ENCODE results near the gene BTLA.

- TF ChIP-seq, protein P1, sequence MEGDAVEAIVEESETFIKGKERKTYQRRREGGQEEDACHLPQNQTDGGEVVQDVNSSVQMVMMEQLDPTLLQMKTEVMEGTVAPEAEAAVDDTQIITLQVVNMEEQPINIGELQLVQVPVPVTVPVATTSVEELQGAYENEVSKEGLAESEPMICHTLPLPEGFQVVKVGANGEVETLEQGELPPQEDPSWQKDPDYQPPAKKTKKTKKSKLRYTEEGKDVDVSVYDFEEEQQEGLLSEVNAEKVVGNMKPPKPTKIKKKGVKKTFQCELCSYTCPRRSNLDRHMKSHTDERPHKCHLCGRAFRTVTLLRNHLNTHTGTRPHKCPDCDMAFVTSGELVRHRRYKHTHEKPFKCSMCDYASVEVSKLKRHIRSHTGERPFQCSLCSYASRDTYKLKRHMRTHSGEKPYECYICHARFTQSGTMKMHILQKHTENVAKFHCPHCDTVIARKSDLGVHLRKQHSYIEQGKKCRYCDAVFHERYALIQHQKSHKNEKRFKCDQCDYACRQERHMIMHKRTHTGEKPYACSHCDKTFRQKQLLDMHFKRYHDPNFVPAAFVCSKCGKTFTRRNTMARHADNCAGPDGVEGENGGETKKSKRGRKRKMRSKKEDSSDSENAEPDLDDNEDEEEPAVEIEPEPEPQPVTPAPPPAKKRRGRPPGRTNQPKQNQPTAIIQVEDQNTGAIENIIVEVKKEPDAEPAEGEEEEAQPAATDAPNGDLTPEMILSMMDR (IDR thresholded peaks at IDR 0.05; ENCODE audit: insufficient read depth, low read length, poor library complexity, severe bottlenecking), result no peak
- TF ChIP-seq EZH2phosphoT487 (conservative IDR thresholded peaks at IDR 0.05; ENCODE audit: low read length), result no peak
These were observed 40.8 kb upstream of the BTLA start for GRCh38 chr3:112539825-112540650.
